Lower leg skin (tissue), 4 donors: ENCODE results near the gene LAD1. TPM values are rescaled to one million over a fixed set of nuclear protein-coding genes. Genes with fewer than 3 reads are reported as not detected.

Source experiments
- DNase-seq, 2 donors: peaks; one replicate each; pipeline ENCODE4 v3.0.0-alpha.2; 2019; ENCODE audit warnings: low spot score in 2 of 2
- H3K4me3 ChIP-seq: fragments of 200-600 bp; sonication (generic); 2 replicates; pipeline ENCODE4 v1.5.1; 2017; ENCODE audit warnings: mild to moderate bottlenecking, low read depth; ENCODE audit not compliant: poor library complexity, severe bottlenecking
- CTCF ChIP-seq, 3 donors: fragments of 450-650 bp; IDR thresholded peaks; one replicate each; pipeline ENCODE4 v1.5.1; 2016; ENCODE audit warnings: antibody characterized with exemption in 3 of 3, mild to moderate bottlenecking in 3 of 3, moderate library complexity in 2 of 3
- POLR2A ChIP-seq, 2 donors: fragments of 450-650 bp; IDR thresholded peaks; one replicate each; pipeline ENCODE4 v1.6.1; 2016 to 2017; ENCODE audit warnings: antibody characterized with exemption in 2 of 2, mild to moderate bottlenecking in 1 of 2, moderate library complexity in 1 of 2
- WGBS, 2 donors: methylation state at CpG; one replicate each; pipeline ENCODE4 v1.1.5; 2018; 5-methylcytosine and 5-hydroxymethylcytosine counted together
- intact Hi-C: fragments of 100-400 bp; cut with DNase I; formaldehyde crosslinking; loops from one replicate; pipeline ENCODE4 v1.15.0; 2023; ENCODE audit warnings: low total_unique reads
- total RNA-seq, 4 donors: library from RNA; depleted of rRNA; stranded (reverse); fragments of >200 nt; gene quantifications; one replicate each; pipeline ENCODE4 v1.1.0, GENCODE V29; 2016

LAD1 gene
- total RNA-seq, 4 donors from 2014 or later: 271 to 336 (median 291) TPM

GRCh38 chr1:201360486-201360885 lies 38.6 kb downstream of the LAD1 start:
- WGBS, 2 donors: 81 to 90% methylated on average over 7 of the region's 7 CpGs
- no peak overlapping the region for H3K4me3 ChIP-seq
- intact Hi-C loops: loop anchor here (5.0 kb wide), 1 partner anchor 108 kb away; no protein-coding TSS in a partner anchor
- TF ChIP-seq CTCF (IDR thresholded peaks at IDR 0.05): no peak
- TF ChIP-seq POLR2A (IDR thresholded peaks at IDR 0.05): no peak
- no peak for DNase-seq

- WGBS, 2 donors: 94 to 98% methylated on average over 2 of the region's 2 CpGs
- TF ChIP-seq POLR2A (IDR thresholded peaks at IDR 0.05): no peak
- no peak for TF ChIP-seq CTCF (IDR thresholded peaks at IDR 0.05)
- DNase-seq: no peak
- no peak overlapping the region for H3K4me3 ChIP-seq
- intact Hi-C loops: loop anchor here (5.0 kb wide), 1 partner anchor 108 kb away; no protein-coding TSS in a partner anchor
These were observed 39.3 kb downstream of the LAD1 start for GRCh38 chr1:201359873-201360210.

- no peak overlapping the region for H3K4me3 ChIP-seq
- WGBS, 2 donors: 86 to 90% methylated on average over 18 of the region's 18 CpGs
- TF ChIP-seq CTCF (IDR thresholded peaks at IDR 0.05) (no peak), POLR2A (IDR thresholded peaks at IDR 0.05) (no peak)
- intact Hi-C loops: no loop called here
- DNase-seq: no peak
These were observed 39.9 kb downstream of the LAD1 start for GRCh38 chr1:201359031-201359872.

GRCh38 chr1:201358596-201358995 lies 40.5 kb downstream of the LAD1 start:
- 60 to 71% methylated on average over 4 of the region's 4 CpGs for WGBS, 2 donors
- no peak for DNase-seq
- no peak overlapping the region for H3K4me3 ChIP-seq
- intact Hi-C loops: no loop called here
- no peak for TF ChIP-seq POLR2A (IDR thresholded peaks at IDR 0.05)
- no peak for TF ChIP-seq CTCF (IDR thresholded peaks at IDR 0.05)

GRCh38 chr1:201357636-201358348 lies 41.3 kb downstream of the LAD1 start:
- DNase-seq: no peak
- H3K4me3 ChIP-seq: no peak overlapping the region
- intact Hi-C loops: no loop called here
- WGBS, 2 donors: 77 to 85% methylated on average over 10 of the region's 10 CpGs
- TF ChIP-seq POLR2A (IDR thresholded peaks at IDR 0.05) (no peak), CTCF (IDR thresholded peaks at IDR 0.05) (no peak)
